BE2C (cell line): ENCODE data around the gene CCDC33.
A peak's percentile ranks its signal among the peaks of the same experiment; 100 is the strongest.

Experiments
- DNase-seq: peaks from one replicate; pipeline ENCODE4 v3.0.0-alpha.2; 2020
- H3K27me3 ChIP-seq: fragments of 250-450 bp; sonication (Bioruptor Pico); 2 replicates; pipeline ENCODE4 v1.5.1; 2020; ENCODE audit warnings: mild to moderate bottlenecking
- H3K36me3 ChIP-seq: fragments of 250-450 bp; sonication (Bioruptor Pico); 2 replicates; pipeline ENCODE4 v1.5.1; 2020; ENCODE audit warnings: mild to moderate bottlenecking
- H3K4me1 ChIP-seq: fragments of 250-450 bp; sonication (Bioruptor Pico); 2 replicates; pipeline ENCODE4 v1.5.1; 2020
- H3K4me3 ChIP-seq: 2 replicates; pipeline ENCODE4 v1.5.1; 2011; ENCODE audit warnings: low read depth, low read length
- H3K9me3 ChIP-seq: fragments of 250-450 bp; sonication (Bioruptor Pico); 2 replicates; pipeline ENCODE4 v1.5.1; 2020
- CTCF ChIP-seq: IDR thresholded peaks from 2 replicates; pipeline ENCODE4 v1.5.1; 2012; ENCODE audit warnings: mild to moderate bottlenecking, low read depth, low read length

CCDC33 gene

GRCh38 chr15:74244822-74245341, 8.8 kb downstream of the CCDC33 start:
- Histone ChIP-seq H3K27me3 (no peaks in the 10 kb centered on the region), H3K4me3 (no peak overlapping the region), H3K36me3 (no peaks in the 10 kb centered on the region), H3K4me1 (peaks cover 52% of the 10 kb centered on the region), H3K9me3 (no peaks in the 10 kb centered on the region)
- DNase-seq, result no peak
- no peak for TF ChIP-seq CTCF

- DNase-seq, result peak; percentile 96
- Histone ChIP-seq H3K4me1 (peaks cover 55% of the 10 kb centered on the region), H3K9me3 (no peaks in the 10 kb centered on the region), H3K36me3 (no peaks in the 10 kb centered on the region), H3K4me3 (peak overlapping the region; percentile 4; the same call in 1 of the 2 replicates), H3K27me3 (no peaks in the 10 kb centered on the region)
- TF ChIP-seq CTCF, result no peak
Measured at GRCh38 chr15:74245342-74245931, 9.3 kb downstream of the CCDC33 start.

- H3K9me3 ChIP-seq, result no peaks in the 10 kb centered on the region
- no peaks in the 10 kb centered on the region for H3K27me3 ChIP-seq
- peaks cover 44% of the 10 kb centered on the region for H3K4me1 ChIP-seq
- no peak for DNase-seq
- no peaks in the 10 kb centered on the region for H3K36me3 ChIP-seq
- no peak overlapping the region for H3K4me3 ChIP-seq
- no peak for TF ChIP-seq CTCF
Measured at GRCh38 chr15:74250266-74250665, 14.1 kb downstream of the CCDC33 start.

GRCh38 chr15:74251131-74251811, 15.1 kb downstream of the CCDC33 start:
- no peak for TF ChIP-seq CTCF
- Histone ChIP-seq H3K9me3 (no peaks in the 10 kb centered on the region), H3K36me3 (no peaks in the 10 kb centered on the region), H3K4me1 (peaks cover 41% of the 10 kb centered on the region), H3K27me3 (no peaks in the 10 kb centered on the region), H3K4me3 (no peak overlapping the region)
- no peak for DNase-seq

GRCh38 chr15:74252291-74252690, 16.2 kb downstream of the CCDC33 start:
- Histone ChIP-seq H3K9me3 (no peaks in the 10 kb centered on the region), H3K4me3 (no peak overlapping the region), H3K27me3 (no peaks in the 10 kb centered on the region), H3K4me1 (peaks cover 43% of the 10 kb centered on the region), H3K36me3 (no peaks in the 10 kb centered on the region)
- no peak for TF ChIP-seq CTCF
- no peak for DNase-seq

GRCh38 chr15:74252721-74253120, 16.6 kb downstream of the CCDC33 start:
- H3K4me1 ChIP-seq, result peaks cover 47% of the 10 kb centered on the region
- no peaks in the 10 kb centered on the region for H3K36me3 ChIP-seq
- H3K4me3 ChIP-seq, result no peak overlapping the region
- DNase-seq, result no peak
- TF ChIP-seq CTCF, result no peak
- H3K9me3 ChIP-seq, result no peaks in the 10 kb centered on the region
- H3K27me3 ChIP-seq, result no peaks in the 10 kb centered on the region
